Naive thymus-derived CD4-positive, alpha-beta T cell (primary cell): Measurements from ENCODE around the gene DCXR. TPM values are rescaled to one million over a fixed set of nuclear protein-coding genes. Genes with fewer than 3 reads are reported as not detected.

Source experiments
- ATAC-seq: fragments of 150-1000 bp; cut with Tn5 transposase; 2 replicates; pipeline ENCODE4 v1.10.0; 2021; ENCODE audit warnings: mild to moderate bottlenecking, moderate library complexity
- CTCF ChIA-PET: fragments of 350-600 bp; sonication (Branson Sonifier 250); formaldehyde crosslinking; loops from one replicate; lab custom pipeline; 2021; ENCODE audit warnings: antibody characterized with exemption; lab: Charles Lee
- POLR2A ChIA-PET: fragments of 350-600 bp; sonication (Branson Sonifier 250); formaldehyde crosslinking; loops from one replicate; lab custom pipeline; 2021; ENCODE audit warnings: antibody characterized with exemption, inconsistent platforms; lab: Charles Lee
- DNase-seq, 9 donors: peaks; one replicate each; pipeline versions ENCODE4 v3.0.0 to v3.0.0-alpha.2; 2020 to 2022; ENCODE audit warnings: mixed read lengths in 1 of 9
- H3K27ac ChIP-seq: one replicate; pipeline ENCODE4 v1.7.0; 2013; ENCODE audit warnings: mild to moderate bottlenecking, low read depth, low read length, moderate library complexity
- H3K27me3 ChIP-seq, 2 donors: one replicate each; pipeline ENCODE4 v1.7.0; 2013; ENCODE audit warnings: low read length in 2 of 2, mild to moderate bottlenecking in 2 of 2, moderate library complexity in 2 of 2; ENCODE audit not compliant: control insufficient read depth in 2 of 2, insufficient read depth in 2 of 2
- H3K36me3 ChIP-seq, 3 experiments: 1 replicate in 2 of 3; 2 replicates in 1 of 3; pipeline ENCODE4 v1.7.0; 2013; ENCODE audit warnings: low read length in 3 of 3, mild to moderate bottlenecking in 3 of 3, moderate library complexity in 1 of 3; ENCODE audit not compliant: insufficient read depth in 3 of 3, control insufficient read depth in 2 of 3
- H3K4me1 ChIP-seq, 2 donors: one replicate each; pipeline ENCODE4 v1.7.0; 2013; ENCODE audit warnings: low read length in 2 of 2, mild to moderate bottlenecking in 2 of 2, moderate library complexity in 1 of 2; ENCODE audit not compliant: control insufficient read depth in 2 of 2, insufficient read depth in 2 of 2
- H3K4me3 ChIP-seq: 2 replicates; pipeline ENCODE4 v1.7.0; 2013; ENCODE audit warnings: mild to moderate bottlenecking, low read length
- H3K9me3 ChIP-seq, 3 experiments: 1 replicate in 2 of 3; 2 replicates in 1 of 3; pipeline ENCODE4 v1.7.0; 2013; ENCODE audit warnings: low read length in 3 of 3; ENCODE audit not compliant: control insufficient read depth in 2 of 3
- H3K27ac Mint-ChIP-seq, 9 donors: one replicate each; pipeline ENCODE4 v1.8.0; 2020 to 2022; ENCODE audit warnings: mixed read lengths in 9 of 9, mild to moderate bottlenecking in 8 of 9, moderate library complexity in 5 of 9, inconsistent platforms in 2 of 9
- H3K27me3 Mint-ChIP-seq, 5 donors: one replicate each; pipeline ENCODE4 v1.8.0; 2021 to 2022; ENCODE audit warnings: mixed read lengths in 5 of 5, mild to moderate bottlenecking in 1 of 5
- H3K36me3 Mint-ChIP-seq, 5 donors: one replicate each; pipeline ENCODE4 v1.8.0; 2020 to 2022; ENCODE audit warnings: mixed read lengths in 5 of 5, mild to moderate bottlenecking in 3 of 5, inconsistent platforms in 1 of 5
- H3K4me1 Mint-ChIP-seq, 7 donors: one replicate each; pipeline ENCODE4 v1.8.0; 2020 to 2022; ENCODE audit warnings: mixed read lengths in 7 of 7, mild to moderate bottlenecking in 3 of 7, inconsistent platforms in 1 of 7
- H3K4me3 Mint-ChIP-seq, 10 donors: one replicate each; pipeline ENCODE4 v1.8.0; 2020 to 2022; ENCODE audit warnings: mild to moderate bottlenecking in 10 of 10, mixed read lengths in 10 of 10, moderate library complexity in 6 of 10, inconsistent platforms in 2 of 10
- H3K9me3 Mint-ChIP-seq, 11 donors: one replicate each; pipeline ENCODE4 v1.8.0; 2020 to 2022; ENCODE audit warnings: mixed read lengths in 11 of 11, mild to moderate bottlenecking in 4 of 11, inconsistent platforms in 1 of 11, moderate library complexity in 1 of 11
- intact Hi-C, 2 donors: fragments of 100-400 bp; cut with micrococcal nuclease; formaldehyde crosslinking; loops; one replicate each; pipeline ENCODE4 v1.15.1; 2023
- polyA plus RNA-seq, 2 donors: library from polyadenylated mRNA; unstranded; fragments of 300-500 nt; fragmentation: Illumina TruSeq; gene quantifications; one replicate each; pipeline ENCODE4 v1.2.3, GENCODE V29; 2021
- total RNA-seq, 6 experiments: library from RNA in 5 of 6; stranded (reverse) in 5 of 6; gene quantifications; 1 replicate in 5 of 6; 2 replicates in 1 of 6; pipeline ENCODE4 v1.2.3 and lab custom pipeline; 2021 to 2026

Gene DCXR
- total and polyA plus RNA-seq, 7 experiments from 2014 or later, result 63.0 to 228 (median 98.4) TPM

- ChIA-PET POLR2A (no interaction called here), CTCF (interaction anchor here (0.6 kb wide), 1 partner anchor 10 kb away, joined by 6 read pairs; no protein-coding TSS in a partner anchor)
- Mint-ChIP-seq H3K4me3 (no peak overlapping the region), H3K27ac (no peak overlapping the region), H3K36me3 (peaks cover 0 to 12% (median 0%) of the 10 kb centered on the region in 5 donors), H3K9me3 (no peaks in the 10 kb centered on the region), H3K27me3 (no peaks in the 10 kb centered on the region), H3K4me1 (peaks cover 0 to 10% (median 5%) of the 10 kb centered on the region in 7 donors)
- Histone ChIP-seq H3K9me3 (no peaks in the 10 kb centered on the region), H3K27me3 (no peaks in the 10 kb centered on the region), H3K4me3 (no peak overlapping the region), H3K36me3 (peaks cover 0 to 31% (median 0%) of the 10 kb centered on the region in 3 experiments), H3K27ac (no peak overlapping the region), H3K4me1 (no peaks in the 10 kb centered on the region)
- DNase-seq, result no peak
- ATAC-seq, result no peak
- intact Hi-C loops, result no loop called here
These were observed 42.7 kb downstream of the DCXR start for GRCh38 chr17:81994593-81995462.

- Histone ChIP-seq H3K27ac (no peak overlapping the region), H3K4me3 (no peak overlapping the region), H3K27me3 (no peaks in the 10 kb centered on the region), H3K9me3 (no peaks in the 10 kb centered on the region), H3K4me1 (no peaks in the 10 kb centered on the region), H3K36me3 (peaks cover 0 to 37% (median 0%) of the 10 kb centered on the region in 3 experiments)
- ChIA-PET CTCF (interaction anchor here (0.6 kb wide), 1 partner anchor 9 kb away, joined by 6 read pairs; no protein-coding TSS in a partner anchor), POLR2A (no interaction called here)
- no peak overlapping the region for H3K4me3 Mint-ChIP-seq
- intact Hi-C loops, result no loop called here
- ATAC-seq, result no peak
- no peak for DNase-seq
- H3K9me3 Mint-ChIP-seq, result no peaks in the 10 kb centered on the region
- H3K4me1 Mint-ChIP-seq, result peaks cover 0 to 10% (median 5%) of the 10 kb centered on the region in 7 donors
- no peaks in the 10 kb centered on the region for H3K27me3 Mint-ChIP-seq
- peaks cover 0 to 12% (median 0%) of the 10 kb centered on the region in 5 donors for H3K36me3 Mint-ChIP-seq
- H3K27ac Mint-ChIP-seq, result no peak overlapping the region
These were observed 43.5 kb downstream of the DCXR start for GRCh38 chr17:81993729-81994592.

GRCh38 chr17:81992306-81993102 lies 45.0 kb downstream of the DCXR start:
- H3K9me3 Mint-ChIP-seq, result no peaks in the 10 kb centered on the region
- H3K36me3 ChIP-seq, result peaks cover 0 to 41% (median 0%) of the 10 kb centered on the region in 3 experiments
- no peaks in the 10 kb centered on the region for H3K9me3 ChIP-seq
- peak overlapping the region in 1 of 10 donors; percentile 21 for H3K4me3 Mint-ChIP-seq
- peaks cover 0 to 12% (median 0%) of the 10 kb centered on the region in 5 donors for H3K36me3 Mint-ChIP-seq
- H3K27me3 Mint-ChIP-seq, result no peaks in the 10 kb centered on the region
- no peak overlapping the region for H3K27ac ChIP-seq
- H3K4me1 Mint-ChIP-seq, result peaks cover 0 to 8% (median 5%) of the 10 kb centered on the region in 7 donors
- H3K4me3 ChIP-seq, result no peak overlapping the region
- CTCF ChIA-PET, result no interaction called here
- intact Hi-C loops, result no loop called here
- H3K4me1 ChIP-seq, result no peaks in the 10 kb centered on the region
- ATAC-seq, result no peak
- H3K27me3 ChIP-seq, result no peaks in the 10 kb centered on the region
- no peak overlapping the region for H3K27ac Mint-ChIP-seq
- no peak for DNase-seq
- POLR2A ChIA-PET, result no interaction called here

GRCh38 chr17:81991684-81992305 lies 45.7 kb downstream of the DCXR start:
- Mint-ChIP-seq H3K4me1 (peaks cover 0 to 12% (median 5%) of the 10 kb centered on the region in 7 donors), H3K9me3 (no peaks in the 10 kb centered on the region), H3K27ac (no peak overlapping the region), H3K4me3 (no peak overlapping the region), H3K36me3 (peaks cover 0 to 14% (median 0%) of the 10 kb centered on the region in 5 donors), H3K27me3 (no peaks in the 10 kb centered on the region)
- H3K9me3 ChIP-seq, result no peaks in the 10 kb centered on the region
- intact Hi-C loops, result no loop called here
- no peak for ATAC-seq
- no peak for DNase-seq
- H3K4me3 ChIP-seq, result no peak overlapping the region
- ChIA-PET POLR2A (no interaction called here), CTCF (no interaction called here)
- H3K27me3 ChIP-seq, result no peaks in the 10 kb centered on the region
- no peaks in the 10 kb centered on the region for H3K4me1 ChIP-seq
- H3K36me3 ChIP-seq, result peaks cover 0 to 38% (median 0%) of the 10 kb centered on the region in 3 experiments
- H3K27ac ChIP-seq, result no peak overlapping the region

GRCh38 chr17:81990836-81991683 lies 46.4 kb downstream of the DCXR start:
- Histone ChIP-seq H3K4me1 (no peaks in the 10 kb centered on the region), H3K9me3 (no peaks in the 10 kb centered on the region), H3K27me3 (no peaks in the 10 kb centered on the region), H3K27ac (no peak overlapping the region), H3K36me3 (peaks cover 0 to 36% (median 0%) of the 10 kb centered on the region in 3 experiments), H3K4me3 (no peak overlapping the region)
- peaks cover 0 to 14% (median 0%) of the 10 kb centered on the region in 5 donors for H3K36me3 Mint-ChIP-seq
- ChIA-PET CTCF (interaction anchor here (1.1 kb wide), 1 partner anchor 32 kb away, joined by 3 read pairs; no protein-coding TSS in a partner anchor), POLR2A (no interaction called here)
- H3K4me1 Mint-ChIP-seq, result peaks cover 0 to 14% (median 5%) of the 10 kb centered on the region in 7 donors
- intact Hi-C loops, result no loop called here
- no peak overlapping the region for H3K27ac Mint-ChIP-seq
- no peaks in the 10 kb centered on the region for H3K9me3 Mint-ChIP-seq
- no peak for ATAC-seq
- no peak overlapping the region for H3K4me3 Mint-ChIP-seq
- H3K27me3 Mint-ChIP-seq, result no peaks in the 10 kb centered on the region
- no peak for DNase-seq
